Measurements from ENCODE around the gene ST8SIA4.

- TF ChIP-seq POLR2A (IDR thresholded peaks at IDR 0.05; ENCODE audit: borderline replicate concordance, extremely low read depth, insufficient read depth, insufficient read length) (no peak), EGR1 (IDR thresholded peaks at IDR 0.05; ENCODE audit: low read depth) (no peak), CTCF (IDR thresholded peaks at IDR 0.05 in 2 of 3, conservative IDR thresholded peaks at IDR 0.05 in 1 of 3; ENCODE audit: borderline replicate concordance in 1 of 3, insufficient read depth in 1 of 3, low read depth in 2 of 3, low read length in 2 of 3) (no peak), EZH2phosphoT487 (IDR thresholded peaks at IDR 0.05; ENCODE audit: borderline replicate concordance) (no peak), ELF1 (IDR thresholded peaks at IDR 0.05; ENCODE audit: borderline replicate concordance, low read depth) (no peak), POLR2AphosphoS5 (IDR thresholded peaks at IDR 0.05; ENCODE audit: low read depth, low read length) (no peak), ATF3 (IDR thresholded peaks at IDR 0.05) (no peak), CBX3 (IDR thresholded peaks at IDR 0.05; ENCODE audit: low read depth) (no peak), TCF7L2 (IDR thresholded peaks at IDR 0.05; ENCODE audit: borderline replicate concordance, extremely low read depth, insufficient read depth, insufficient read length) (no peak), RAD21 (IDR thresholded peaks at IDR 0.05; ENCODE audit: low read depth) (no peak), REST (IDR thresholded peaks at IDR 0.05; ENCODE audit: low read depth) (no peak)
These were observed 131.1 kb downstream of the ST8SIA4 start for GRCh38 chr5:100772006-100772405.
